Activated T-helper 17 cell treated with anti-CD3 and anti-CD28 coated beads, Interleukin-2, amount 50 U/mL, for 72 hours (primary cell): Measurements from ENCODE around the gene FNDC10. TPM values are rescaled to one million over a fixed set of nuclear protein-coding genes. Genes with fewer than 3 reads are reported as not detected.
"Not testable (repeated sequence)": the region's sequence is repeated elsewhere in the genome, so short reads cannot be mapped to it uniquely, and the experiment has no call there.

Experiments
- ATAC-seq: fragments of 150-1000 bp; cut with Tn5 transposase; replicated peaks from 2 replicates; pipeline ENCODE4 v1.10.0; 2021; ENCODE audit warnings: mild to moderate bottlenecking, moderate library complexity
- H3K27ac Mint-ChIP-seq: one replicate; pipeline ENCODE4 v1.8.0; 2022; ENCODE audit warnings: mixed read lengths
- H3K27me3 Mint-ChIP-seq: one replicate; pipeline ENCODE4 v1.8.0; 2022; ENCODE audit warnings: mixed read lengths
- H3K36me3 Mint-ChIP-seq: one replicate; pipeline ENCODE4 v1.8.0; 2022; ENCODE audit warnings: low read depth, mild to moderate bottlenecking, mixed read lengths
- H3K4me1 Mint-ChIP-seq: one replicate; pipeline ENCODE4 v1.8.0; 2022; ENCODE audit warnings: mixed read lengths
- H3K4me3 Mint-ChIP-seq: one replicate; pipeline ENCODE4 v1.8.0; 2022; ENCODE audit warnings: mild to moderate bottlenecking, mixed read lengths
- H3K9me3 Mint-ChIP-seq: one replicate; pipeline ENCODE4 v1.8.0; 2022; ENCODE audit warnings: mixed read lengths
- total RNA-seq, 2 donors: library from RNA; stranded (reverse); gene quantifications; one replicate each; pipeline ENCODE4 v1.2.3, GENCODE V29; 2022

Gene FNDC10
- total RNA-seq, 2 donors from 2014 or later: 1.1 to 1.4 TPM

DNA sequence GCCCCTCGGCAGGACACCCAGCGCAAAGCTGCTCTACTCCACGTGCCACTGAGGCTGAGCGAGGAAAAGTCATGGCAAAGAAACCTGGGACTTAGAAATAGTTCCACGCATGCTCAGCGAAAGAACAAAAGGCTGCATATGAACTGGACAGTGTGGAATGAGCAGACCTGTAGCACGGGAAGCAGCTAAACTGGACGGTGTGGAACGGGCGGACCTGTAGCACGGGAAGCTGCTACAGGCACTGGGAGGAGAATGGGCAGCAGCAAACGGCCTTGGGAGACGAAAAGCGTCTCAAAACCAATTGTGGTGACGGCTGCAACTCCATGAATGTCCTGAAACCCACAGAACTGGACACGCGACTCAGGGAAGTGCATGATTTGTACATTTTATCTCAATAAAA, 40.9 kb downstream of the FNDC10 start:
- peaks cover 40% of the 10 kb centered on the region for H3K36me3 Mint-ChIP-seq
- H3K4me1 Mint-ChIP-seq: peaks cover 4% of the 10 kb centered on the region
- H3K27ac Mint-ChIP-seq: no peak overlapping the region
- H3K9me3 Mint-ChIP-seq: no peaks in the 10 kb centered on the region
- H3K4me3 Mint-ChIP-seq: no peak overlapping the region
- H3K27me3 Mint-ChIP-seq: no peaks in the 10 kb centered on the region
- no peak for ATAC-seq

GRCh38 chr1:1558591-1558990, 41.3 kb downstream of the FNDC10 start:
- Mint-ChIP-seq H3K36me3 (peaks cover 35% of the 10 kb centered on the region), H3K4me1 (peaks cover 4% of the 10 kb centered on the region), H3K27me3 (no peaks in the 10 kb centered on the region), H3K4me3 (no peak overlapping the region), H3K27ac (no peak overlapping the region), H3K9me3 (no peaks in the 10 kb centered on the region)
- ATAC-seq: no peak

DNA sequence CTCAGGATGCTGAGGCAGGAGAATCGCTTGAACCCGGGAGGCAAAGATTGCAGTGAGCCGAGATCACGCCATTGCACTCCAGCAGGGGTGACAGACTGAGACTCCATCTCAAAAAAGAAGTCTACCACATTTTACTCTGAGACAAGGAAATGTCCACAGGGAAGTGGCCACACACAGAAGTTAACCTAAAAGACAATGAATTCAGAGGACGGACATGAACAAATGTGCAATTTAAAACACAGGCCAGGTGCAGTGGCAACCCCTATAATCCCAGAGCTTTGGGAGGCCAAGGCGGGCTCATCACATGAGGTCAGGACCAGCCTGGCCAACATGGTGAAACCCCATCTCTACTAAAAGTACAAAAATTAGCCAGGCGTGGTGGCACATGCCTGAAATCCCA, 42.2 kb downstream of the FNDC10 start:
- H3K27ac Mint-ChIP-seq, H3K4me3 Mint-ChIP-seq, ATAC-seq, H3K4me1 Mint-ChIP-seq, H3K9me3 Mint-ChIP-seq, H3K27me3 Mint-ChIP-seq: not testable (repeated sequence)
- peaks cover 26% of the 10 kb centered on the region for H3K36me3 Mint-ChIP-seq

- not testable (repeated sequence) for H3K4me1 Mint-ChIP-seq, H3K4me3 Mint-ChIP-seq, ATAC-seq, H3K27ac Mint-ChIP-seq, H3K27me3 Mint-ChIP-seq, H3K9me3 Mint-ChIP-seq
- peaks cover 19% of the 10 kb centered on the region for H3K36me3 Mint-ChIP-seq
Observed at GRCh38 chr1:1556961-1557360, 43.0 kb downstream of the FNDC10 start.

- no peaks in the 10 kb centered on the region for H3K9me3 Mint-ChIP-seq
Observed at GRCh38 chr1:1556505-1556904, 43.4 kb downstream of the FNDC10 start.

DNA sequence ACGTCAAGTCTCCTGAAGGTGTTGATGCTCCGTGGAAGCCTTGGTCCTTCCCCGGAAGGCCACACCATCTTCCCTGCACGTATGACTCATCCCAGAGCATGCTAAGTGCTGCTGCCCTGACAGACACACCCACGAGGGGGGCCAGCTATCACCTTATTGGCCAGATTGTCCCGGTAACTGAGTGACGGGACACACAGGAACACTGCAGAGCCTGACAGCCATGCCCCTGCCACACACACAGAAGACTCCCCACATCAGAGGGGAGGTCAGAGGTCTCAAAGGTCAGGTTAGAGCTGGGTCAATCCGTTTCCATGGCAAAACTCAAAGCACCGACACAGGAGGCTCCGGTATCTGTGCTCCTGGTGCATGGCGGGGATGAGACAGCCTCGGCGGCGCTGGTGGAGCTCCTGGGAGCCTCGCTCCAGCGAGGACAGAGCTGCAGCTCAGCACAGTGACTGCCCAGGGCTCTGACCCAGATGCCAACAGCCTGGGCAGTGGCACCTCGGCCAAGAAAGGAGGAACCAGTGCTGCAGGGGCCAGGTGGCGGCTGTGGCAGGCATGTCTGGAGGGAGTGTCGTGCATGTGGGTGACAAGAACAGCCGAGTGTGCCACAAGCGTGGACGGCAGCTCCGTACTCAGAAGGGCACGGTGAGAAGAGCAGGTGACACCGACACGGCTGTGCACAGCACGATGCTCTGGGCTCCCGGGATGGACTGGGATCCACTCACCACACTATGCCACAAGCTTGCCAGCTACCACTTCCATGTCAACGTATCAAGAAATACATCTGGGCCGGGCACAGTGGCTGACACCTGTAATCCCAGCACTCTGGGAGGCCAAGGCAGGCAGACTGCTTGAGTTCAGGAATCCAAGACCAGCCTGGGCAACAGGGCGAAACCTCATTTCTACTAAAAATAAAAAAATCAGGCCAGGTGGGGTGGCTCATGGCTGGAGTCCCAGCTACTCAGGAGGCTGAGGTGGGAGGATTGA, 44.7 kb downstream of the FNDC10 start:
- Mint-ChIP-seq H3K27me3 (no peaks in the 10 kb centered on the region), H3K4me1 (no peaks in the 10 kb centered on the region), H3K4me3 (no peak overlapping the region), H3K27ac (peak overlapping the region; percentile 38), H3K36me3 (peaks cover 5% of the 10 kb centered on the region), H3K9me3 (no peaks in the 10 kb centered on the region)
- peak; percentile 18 for ATAC-seq

More at GRCh38 chr1:1556505-1556904, 43.4 kb downstream of the FNDC10 start:
- no peak for ATAC-seq
- H3K36me3 Mint-ChIP-seq: peaks cover 14% of the 10 kb centered on the region
- no peaks in the 10 kb centered on the region for H3K4me1 Mint-ChIP-seq
- no peaks in the 10 kb centered on the region for H3K27me3 Mint-ChIP-seq
- H3K27ac Mint-ChIP-seq: no peak overlapping the region
- no peak overlapping the region for H3K4me3 Mint-ChIP-seq

DNA sequence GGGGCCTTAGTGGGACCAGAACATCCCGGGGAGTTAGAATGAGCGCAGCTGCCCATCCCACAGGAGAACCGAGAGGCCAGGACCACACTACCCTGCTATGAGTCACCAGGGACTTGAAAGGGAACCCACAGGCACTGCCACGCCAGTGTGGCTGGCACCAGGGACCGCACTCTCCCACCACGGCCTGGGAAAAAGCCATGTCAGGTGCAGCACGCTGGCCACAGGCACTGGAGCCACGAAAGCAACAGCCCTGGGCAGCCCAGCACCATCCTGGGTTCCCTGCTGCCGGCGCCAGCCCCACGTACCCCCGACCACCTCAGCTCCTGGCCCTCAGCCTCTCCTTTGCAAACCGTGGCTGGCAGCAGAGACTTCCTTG, 45.4 kb downstream of the FNDC10 start:
- Mint-ChIP-seq H3K36me3 (no peaks in the 10 kb centered on the region), H3K4me3 (no peak overlapping the region), H3K4me1 (no peaks in the 10 kb centered on the region), H3K9me3 (no peaks in the 10 kb centered on the region), H3K27ac (no peak overlapping the region), H3K27me3 (no peaks in the 10 kb centered on the region)
- ATAC-seq: peak; percentile 52

DNA sequence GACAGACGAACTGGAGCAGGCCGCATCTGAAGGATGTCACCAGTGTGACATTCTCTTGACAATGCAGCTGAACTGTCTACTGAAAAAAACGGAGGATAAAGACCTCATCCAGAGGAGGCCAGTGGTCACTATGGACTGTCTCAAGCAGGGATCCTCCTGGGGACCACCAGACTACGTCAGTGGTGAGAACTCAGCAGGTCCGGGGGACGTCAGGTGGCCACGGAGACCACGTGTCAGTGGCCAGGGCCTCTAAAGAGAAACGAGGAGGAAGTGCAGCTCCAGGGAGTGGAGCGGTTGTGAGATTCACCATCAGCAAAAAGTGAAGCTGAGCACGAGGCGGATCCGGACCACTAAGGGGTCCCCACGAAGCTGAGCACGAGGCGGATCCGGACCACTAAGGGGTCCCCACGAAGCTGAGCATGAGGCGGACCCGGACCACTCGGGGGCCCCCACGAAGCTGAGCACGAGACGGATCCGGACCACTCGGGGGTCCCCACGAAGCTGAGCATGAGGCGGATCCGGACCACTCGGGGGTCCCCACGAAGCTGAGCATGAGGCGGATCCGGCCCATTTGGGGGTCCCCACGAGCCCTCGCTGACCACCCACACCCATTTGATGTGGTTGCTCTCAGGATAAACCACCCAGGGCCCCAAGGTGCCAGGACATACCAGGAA, 46.0 kb downstream of the FNDC10 start:
- H3K27me3 Mint-ChIP-seq: no peaks in the 10 kb centered on the region
- H3K4me3 Mint-ChIP-seq: no peak overlapping the region
- no peaks in the 10 kb centered on the region for H3K9me3 Mint-ChIP-seq
- H3K4me1 Mint-ChIP-seq: no peaks in the 10 kb centered on the region
- no peaks in the 10 kb centered on the region for H3K36me3 Mint-ChIP-seq
- ATAC-seq: no peak
- no peak overlapping the region for H3K27ac Mint-ChIP-seq

DNA sequence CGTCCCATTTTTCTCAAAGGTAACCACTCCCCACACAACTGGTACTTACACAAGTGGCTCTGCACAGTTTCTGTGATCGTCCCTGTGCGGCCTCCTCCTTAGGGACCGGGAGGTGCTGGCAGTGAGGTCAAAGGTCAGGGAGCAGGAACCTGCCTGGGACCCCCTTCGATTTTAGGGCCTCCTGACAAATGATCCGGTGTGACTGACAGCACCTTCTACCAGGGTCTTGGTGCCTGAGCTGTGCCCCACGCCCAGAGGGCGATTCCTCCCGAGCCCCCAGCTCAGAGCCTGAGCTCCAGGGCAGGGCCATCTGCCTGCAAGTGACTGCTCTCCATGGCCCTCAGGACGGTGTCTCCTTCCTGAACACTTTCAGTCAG, 47.7 kb downstream of the FNDC10 start:
- no peak for ATAC-seq
- Mint-ChIP-seq H3K9me3 (no peaks in the 10 kb centered on the region), H3K27me3 (no peaks in the 10 kb centered on the region), H3K4me3 (no peak overlapping the region), H3K27ac (no peak overlapping the region), H3K4me1 (no peaks in the 10 kb centered on the region), H3K36me3 (peaks cover 4% of the 10 kb centered on the region)

DNA sequence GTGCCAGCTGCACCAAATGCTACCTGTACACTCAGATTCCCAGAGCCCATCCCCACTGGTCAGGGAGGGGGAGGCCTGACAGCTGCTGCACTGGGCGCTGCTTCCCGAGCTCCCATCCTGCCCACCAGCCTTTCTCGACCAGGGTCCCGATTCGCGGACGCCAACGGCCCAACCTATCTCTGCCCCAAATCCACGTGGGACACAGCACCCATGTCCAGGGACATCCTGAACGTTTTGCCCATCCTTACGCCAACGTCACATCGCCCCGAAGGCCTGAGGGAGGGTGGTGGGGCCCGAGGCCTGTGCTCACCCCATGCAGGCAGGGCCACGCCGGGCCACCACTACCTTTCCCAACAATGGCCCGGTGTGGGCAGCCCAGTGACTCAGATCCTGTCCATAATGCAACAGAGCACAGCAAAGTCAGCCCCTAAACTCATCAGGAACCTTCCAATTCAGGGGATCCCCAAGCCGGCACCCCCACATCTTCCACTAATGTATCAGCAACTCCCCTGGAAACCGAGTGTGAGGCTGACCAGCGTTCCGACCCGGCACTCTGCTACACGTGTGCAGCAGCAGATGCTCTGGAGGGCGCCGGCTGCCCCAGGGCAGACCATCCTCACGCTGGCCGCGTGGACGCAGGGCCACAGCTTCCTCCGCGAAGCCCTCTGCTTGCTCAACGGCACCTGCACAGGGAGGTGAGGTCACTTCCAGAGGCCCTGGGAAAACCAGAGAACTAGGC, 48.2 kb downstream of the FNDC10 start:
- Mint-ChIP-seq H3K9me3 (no peaks in the 10 kb centered on the region), H3K4me3 (no peak overlapping the region), H3K27me3 (no peaks in the 10 kb centered on the region), H3K27ac (no peak overlapping the region), H3K4me1 (no peaks in the 10 kb centered on the region), H3K36me3 (peaks cover 5% of the 10 kb centered on the region)
- no peak for ATAC-seq

DNA sequence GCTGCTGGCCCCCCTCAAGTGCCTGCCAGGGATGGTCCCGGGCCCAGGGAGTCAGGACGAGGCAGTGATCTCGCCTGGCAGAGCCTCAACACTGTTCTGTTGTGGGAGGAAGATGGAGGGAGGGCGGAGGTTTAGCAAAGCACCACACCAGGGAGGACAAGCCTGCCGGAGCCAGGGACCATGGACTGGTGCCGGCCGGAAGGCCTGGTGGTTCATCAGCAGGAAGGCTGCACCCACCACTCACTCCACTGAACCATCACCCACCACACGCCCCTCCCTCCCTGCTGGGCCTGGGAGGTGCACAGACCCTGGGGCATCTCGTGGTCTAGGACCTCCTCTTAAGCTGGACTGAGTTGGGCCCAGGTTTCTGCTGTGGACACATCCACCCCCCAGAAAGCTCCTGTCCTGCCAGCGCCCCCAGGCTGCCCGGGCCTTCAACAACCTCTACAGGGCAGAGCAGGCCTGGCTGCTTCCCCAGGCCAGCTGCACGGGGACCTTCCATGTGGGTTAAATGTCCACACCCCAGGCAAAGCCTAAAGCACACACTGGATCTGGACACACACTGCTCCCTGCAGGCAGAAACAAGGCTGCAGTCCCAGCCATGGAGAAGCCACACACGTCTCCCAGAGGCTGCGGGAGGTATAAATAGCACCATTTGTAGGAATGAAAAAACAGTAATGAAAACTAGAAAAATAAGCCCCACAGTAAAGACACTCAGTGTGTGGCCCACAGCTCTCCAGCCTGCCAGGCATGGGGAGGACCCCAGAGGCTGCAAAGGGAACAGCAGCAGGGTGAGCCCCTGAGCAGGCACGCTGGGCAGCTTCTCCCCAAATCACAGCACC, 49.1 kb downstream of the FNDC10 start:
- Mint-ChIP-seq H3K4me1 (no peaks in the 10 kb centered on the region), H3K27ac (no peak overlapping the region)

GRCh38 chr1:1550087-1550486, 49.8 kb downstream of the FNDC10 start:
- H3K4me1 Mint-ChIP-seq: no peaks in the 10 kb centered on the region
- H3K27ac Mint-ChIP-seq: no peak overlapping the region
- peaks cover 5% of the 10 kb centered on the region for H3K36me3 Mint-ChIP-seq
- no peaks in the 10 kb centered on the region for H3K9me3 Mint-ChIP-seq
- no peak for ATAC-seq
- no peaks in the 10 kb centered on the region for H3K27me3 Mint-ChIP-seq
- H3K4me3 Mint-ChIP-seq: no peak overlapping the region

More for the DNA sequence above, 49.1 kb downstream of the FNDC10 start:
- H3K27me3 Mint-ChIP-seq: no peaks in the 10 kb centered on the region
- H3K36me3 Mint-ChIP-seq: peaks cover 5% of the 10 kb centered on the region
- no peak overlapping the region for H3K4me3 Mint-ChIP-seq
- H3K9me3 Mint-ChIP-seq: no peaks in the 10 kb centered on the region
- ATAC-seq: no peak

GRCh38 chr1:1548591-1548990, 51.3 kb downstream of the FNDC10 start:
- H3K27ac Mint-ChIP-seq: no peak overlapping the region
- H3K9me3 Mint-ChIP-seq: no peaks in the 10 kb centered on the region
- no peaks in the 10 kb centered on the region for H3K4me1 Mint-ChIP-seq
- ATAC-seq: no peak
- peaks cover 5% of the 10 kb centered on the region for H3K36me3 Mint-ChIP-seq
- H3K4me3 Mint-ChIP-seq: no peak overlapping the region
- H3K27me3 Mint-ChIP-seq: no peaks in the 10 kb centered on the region
